ENCODE measurements around the gene GPR132.

DNA sequence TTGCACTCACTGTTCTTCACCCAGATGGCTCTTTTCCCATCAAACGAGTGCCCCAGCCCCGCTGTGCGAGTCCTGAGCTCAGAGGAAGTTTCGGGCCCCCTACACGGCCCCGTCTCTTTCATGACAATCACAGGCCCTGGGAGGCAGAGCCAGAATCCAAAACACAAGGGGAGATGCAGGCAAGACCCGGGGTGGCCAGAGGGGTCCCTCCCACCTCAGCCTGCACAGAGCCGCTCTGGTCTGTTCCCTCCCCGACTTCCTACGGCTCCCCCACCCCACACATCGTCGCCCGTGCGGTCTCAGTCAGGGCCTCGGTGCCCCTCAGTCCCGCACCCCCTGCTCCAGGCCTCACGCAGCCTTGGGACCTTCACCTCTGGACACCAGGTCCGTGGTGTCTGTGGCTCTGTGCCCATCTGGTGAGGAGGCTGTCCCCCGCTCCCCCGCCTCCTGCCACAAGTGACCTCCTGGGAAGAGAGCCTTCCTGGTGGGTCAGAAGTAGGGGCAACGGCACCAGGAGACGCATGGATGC lies 8.9 kb downstream of the GPR132 start:
- no peak for TF ChIP-seq MAF1 (CRISPR knock-in tag; IDR thresholded peaks at IDR 0.05; ENCODE audit: borderline replicate concordance)
- TF ChIP-seq, protein P1, sequence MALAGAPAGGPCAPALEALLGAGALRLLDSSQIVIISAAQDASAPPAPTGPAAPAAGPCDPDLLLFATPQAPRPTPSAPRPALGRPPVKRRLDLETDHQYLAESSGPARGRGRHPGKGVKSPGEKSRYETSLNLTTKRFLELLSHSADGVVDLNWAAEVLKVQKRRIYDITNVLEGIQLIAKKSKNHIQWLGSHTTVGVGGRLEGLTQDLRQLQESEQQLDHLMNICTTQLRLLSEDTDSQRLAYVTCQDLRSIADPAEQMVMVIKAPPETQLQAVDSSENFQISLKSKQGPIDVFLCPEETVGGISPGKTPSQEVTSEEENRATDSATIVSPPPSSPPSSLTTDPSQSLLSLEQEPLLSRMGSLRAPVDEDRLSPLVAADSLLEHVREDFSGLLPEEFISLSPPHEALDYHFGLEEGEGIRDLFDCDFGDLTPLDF (CRISPR knock-in tag; IDR thresholded peaks at IDR 0.05) = no peak
- no peak for TF ChIP-seq ZNF292 (CRISPR knock-in tag; IDR thresholded peaks at IDR 0.05; ENCODE audit: borderline replicate concordance, low read depth)

Data from HepG2 (cell line).